HL-60/S4 treated with phorbol 12-myristate 13-acetate at 8.2 ng/mL for 4 days and 3 days (cell line): ENCODE data around the gene SSTR3.

Source experiments
- in situ Hi-C: fragments of 300-500 bp; cut with MboI; formaldehyde crosslinking; loops from 2 replicates; pipeline ENCODE4 v1.15.0; 2022; ENCODE audit warnings: low sequenced_read_pairs

The SSTR3 gene

DNA sequence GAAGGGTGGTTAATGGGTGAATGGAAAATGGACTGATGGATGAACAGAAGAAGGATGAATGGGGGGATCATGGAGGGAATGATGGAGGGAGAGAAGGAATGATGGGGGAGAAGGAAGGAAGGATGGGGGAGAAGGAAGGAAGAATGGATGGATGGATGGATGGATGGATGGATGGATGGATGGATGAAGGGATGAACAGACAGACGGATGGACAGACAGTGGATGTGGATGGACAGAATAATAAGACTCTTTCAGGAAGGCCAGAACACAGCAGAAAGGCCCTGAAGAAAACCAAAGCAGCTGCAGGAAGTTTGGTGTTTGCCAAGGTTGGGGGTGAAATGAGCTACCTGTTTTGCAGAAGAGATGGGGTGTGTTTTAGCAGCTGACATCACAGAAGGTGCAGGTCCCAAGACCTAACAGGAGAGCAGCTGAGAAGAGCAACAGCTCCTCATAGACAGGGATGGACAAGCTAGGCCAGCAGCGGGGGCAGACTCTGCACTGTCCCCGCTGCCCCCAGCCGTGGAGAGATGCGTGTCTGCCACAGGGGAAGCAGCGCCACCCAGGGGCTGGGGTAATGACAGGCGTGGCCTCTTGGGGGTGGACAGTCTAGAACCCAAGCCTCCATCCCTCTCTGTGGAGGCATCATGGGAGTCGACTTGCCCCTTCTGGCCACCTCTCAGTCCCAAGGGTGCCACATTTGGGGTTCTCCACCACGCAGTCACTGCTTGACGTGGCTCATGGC lies 42.2 kb downstream of the SSTR3 start:
- in situ Hi-C loops = no loop called here

DNA sequence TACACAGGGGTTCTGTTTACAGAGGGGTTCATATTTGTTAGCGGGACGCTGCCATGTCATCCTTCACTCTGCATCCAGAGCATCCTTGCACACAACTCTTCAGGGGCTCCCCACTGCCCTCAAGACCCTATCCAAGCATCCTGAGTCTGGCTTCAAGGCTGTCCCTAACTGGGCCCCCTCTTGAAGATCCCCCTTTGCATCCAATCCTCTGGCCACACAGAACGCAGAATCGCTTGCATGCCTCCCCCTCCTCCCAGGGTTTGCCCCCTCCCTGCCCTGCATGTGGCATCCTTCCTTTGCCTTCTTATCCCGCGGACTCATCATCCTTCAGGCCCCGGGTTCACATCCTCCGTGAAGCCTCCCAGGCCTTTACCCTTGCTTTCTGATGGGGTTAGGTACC lies 42.9 kb downstream of the SSTR3 start:
- in situ Hi-C loops = no loop called here

DNA sequence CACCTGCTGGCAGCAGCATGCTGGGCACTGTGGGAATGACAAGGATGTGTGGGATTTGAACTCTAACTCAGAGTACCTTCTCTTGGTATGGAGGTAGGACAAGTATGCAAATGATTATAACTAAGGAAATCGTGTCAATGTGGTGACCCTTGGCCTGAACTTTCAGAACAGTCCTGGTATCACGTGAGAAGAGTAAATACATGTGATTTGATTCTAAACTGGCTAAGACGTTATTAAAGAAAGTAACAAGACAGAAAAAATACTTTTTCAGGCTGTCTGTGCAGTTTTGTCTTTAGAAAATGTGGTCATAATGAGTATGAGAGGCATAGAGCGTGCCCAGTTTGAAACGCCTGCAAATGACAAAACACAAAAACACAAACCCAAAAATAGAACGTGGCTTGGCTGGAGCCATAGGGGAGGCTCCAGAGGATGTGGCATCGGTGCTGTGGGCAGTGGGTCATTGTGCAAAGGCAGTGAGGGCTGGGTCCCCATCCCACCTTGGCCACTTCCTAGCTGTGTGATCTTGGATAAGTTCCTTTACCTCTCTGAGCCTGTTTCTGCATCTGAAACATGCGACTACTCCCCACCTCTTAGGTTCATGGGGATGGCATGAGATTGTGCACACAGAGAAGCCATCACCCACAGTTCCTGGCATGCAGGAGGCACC lies 44.2 kb downstream of the SSTR3 start:
- in situ Hi-C loops = no loop called here

GRCh38 chr22:37167176-37167980 lies 44.9 kb downstream of the SSTR3 start:
- in situ Hi-C loops = no loop called here

GRCh38 chr22:37166675-37167066 lies 45.6 kb downstream of the SSTR3 start:
- in situ Hi-C loops = no loop called here

DNA sequence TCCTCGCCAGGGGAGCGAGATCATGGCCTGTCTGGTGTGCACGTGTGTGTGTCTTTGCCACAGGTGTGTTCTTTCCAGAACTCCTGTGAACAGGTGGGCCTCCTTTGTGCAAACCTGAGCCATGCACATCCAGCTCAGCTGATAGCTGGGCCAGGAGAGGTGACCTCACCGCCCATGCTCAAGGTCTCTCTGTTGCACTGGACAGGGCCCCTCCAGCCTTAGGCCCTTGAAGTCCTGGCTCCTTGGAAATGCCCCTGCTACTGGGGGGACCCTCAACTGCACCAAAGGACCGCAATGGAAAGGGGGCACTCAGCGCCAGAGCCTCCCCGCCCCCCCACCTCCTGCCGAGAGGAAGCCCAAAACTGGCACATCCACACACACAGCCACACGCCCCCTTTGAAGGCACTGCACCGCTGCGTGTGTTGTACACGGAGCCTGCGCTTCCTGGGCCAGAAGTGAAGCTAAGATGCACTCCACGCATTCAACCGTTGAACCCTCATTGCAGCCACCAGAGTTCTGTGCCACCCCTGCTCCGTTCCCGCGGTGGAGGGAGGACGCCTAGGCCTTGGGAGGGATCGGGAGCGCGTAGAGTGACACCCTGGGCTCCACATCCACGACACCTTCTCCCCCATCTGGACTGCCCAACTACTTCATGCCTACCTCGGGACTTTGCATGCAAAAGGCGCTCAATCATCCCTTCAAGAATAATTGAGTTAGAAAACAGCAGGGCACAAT lies 46.2 kb downstream of the SSTR3 start:
- in situ Hi-C loops = no loop called here

GRCh38 chr22:37165066-37165465 lies 47.2 kb downstream of the SSTR3 start:
- in situ Hi-C loops = no loop called here

- in situ Hi-C loops = no loop called here
Measured at GRCh38 chr22:37164505-37164887, 47.8 kb downstream of the SSTR3 start.

DNA sequence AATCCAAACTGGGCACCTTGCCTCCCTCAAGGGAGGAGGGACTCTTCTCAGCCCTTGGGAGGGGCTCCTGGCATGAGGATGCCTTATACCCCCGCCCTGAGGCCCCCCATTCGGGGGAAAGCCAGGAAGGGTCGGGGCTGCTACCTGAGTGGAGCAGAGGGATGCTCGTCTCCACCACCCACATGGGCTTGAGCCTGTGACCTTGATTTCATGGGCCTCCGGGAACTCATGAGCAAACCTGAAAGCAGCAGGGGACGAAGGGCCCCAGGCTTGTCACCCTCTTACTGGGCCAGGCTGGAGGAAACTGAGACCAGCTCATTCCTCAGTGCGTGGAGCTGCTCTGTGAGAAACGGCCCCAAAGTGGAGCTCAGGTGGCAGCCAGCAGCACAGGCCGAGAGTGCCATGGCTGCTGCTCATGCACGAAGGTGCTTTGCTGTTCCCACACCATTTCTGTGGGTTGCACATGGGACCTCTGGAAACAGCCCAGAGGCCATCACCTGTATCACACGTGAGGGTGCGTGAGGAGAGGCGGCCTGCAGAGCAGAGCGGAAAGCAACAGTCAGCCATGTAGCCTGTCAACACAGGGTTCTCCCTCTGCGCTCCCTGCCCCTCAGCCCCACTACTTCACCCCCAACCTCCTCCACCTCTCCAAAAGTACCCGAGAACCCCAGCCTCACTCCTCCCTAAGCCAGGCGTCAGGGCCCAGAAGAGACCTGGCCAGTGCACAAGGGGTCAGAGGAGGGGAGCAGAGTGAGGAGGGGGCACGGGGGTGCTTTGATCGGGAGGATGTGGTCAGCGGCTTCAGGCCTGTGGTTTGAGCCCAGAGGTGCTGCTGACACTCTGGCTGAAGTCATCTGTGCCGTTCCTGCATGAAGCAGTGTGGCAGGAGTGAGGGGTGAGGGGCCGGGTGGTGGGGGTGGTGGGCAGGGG lies 48.4 kb downstream of the SSTR3 start:
- in situ Hi-C loops = no loop called here

DNA sequence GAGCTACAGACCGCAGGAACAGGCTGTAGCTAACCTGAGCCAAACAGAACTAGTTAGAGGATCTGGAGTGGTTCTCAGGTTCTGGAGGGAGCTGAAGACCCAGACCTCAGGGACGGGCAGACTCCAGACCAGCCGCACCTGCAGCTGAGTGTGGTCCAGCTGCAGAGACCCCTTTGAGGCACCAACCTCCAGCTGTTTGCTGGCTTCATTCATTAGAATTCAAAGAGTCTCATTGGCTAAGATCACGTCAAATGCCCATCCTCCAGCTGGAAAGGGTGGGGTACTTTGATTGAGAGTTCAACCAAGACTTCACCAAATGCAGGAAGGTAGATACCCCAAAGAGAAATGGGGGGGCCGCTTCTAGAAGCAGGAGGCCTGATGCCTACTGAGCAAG lies 49.2 kb downstream of the SSTR3 start:
- in situ Hi-C loops = no loop called here

GRCh38 chr22:37162221-37163095 lies 49.8 kb downstream of the SSTR3 start:
- in situ Hi-C loops = no loop called here

- in situ Hi-C loops = no loop called here
Measured at GRCh38 chr22:37161443-37161842, 50.8 kb downstream of the SSTR3 start.

- in situ Hi-C loops = no loop called here
Measured at GRCh38 chr22:37160027-37160426, 52.2 kb downstream of the SSTR3 start.

DNA sequence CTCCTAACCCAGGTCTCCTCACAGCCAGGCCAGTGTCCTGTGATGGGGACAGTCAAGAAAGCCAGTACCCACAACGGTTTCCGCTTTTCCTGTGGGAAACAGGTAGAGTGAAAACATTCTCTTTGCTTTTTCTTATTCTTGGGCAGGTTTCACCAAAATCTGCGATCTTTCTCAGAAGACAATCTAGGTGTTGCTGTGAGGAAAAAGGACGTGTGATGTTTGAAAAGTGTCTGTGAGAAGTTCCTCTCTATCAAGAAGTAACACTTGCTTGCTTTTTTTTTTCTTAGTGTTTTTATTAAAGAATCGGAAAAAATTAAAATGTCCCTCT lies 53.4 kb downstream of the SSTR3 start:
- in situ Hi-C loops = no loop called here

DNA sequence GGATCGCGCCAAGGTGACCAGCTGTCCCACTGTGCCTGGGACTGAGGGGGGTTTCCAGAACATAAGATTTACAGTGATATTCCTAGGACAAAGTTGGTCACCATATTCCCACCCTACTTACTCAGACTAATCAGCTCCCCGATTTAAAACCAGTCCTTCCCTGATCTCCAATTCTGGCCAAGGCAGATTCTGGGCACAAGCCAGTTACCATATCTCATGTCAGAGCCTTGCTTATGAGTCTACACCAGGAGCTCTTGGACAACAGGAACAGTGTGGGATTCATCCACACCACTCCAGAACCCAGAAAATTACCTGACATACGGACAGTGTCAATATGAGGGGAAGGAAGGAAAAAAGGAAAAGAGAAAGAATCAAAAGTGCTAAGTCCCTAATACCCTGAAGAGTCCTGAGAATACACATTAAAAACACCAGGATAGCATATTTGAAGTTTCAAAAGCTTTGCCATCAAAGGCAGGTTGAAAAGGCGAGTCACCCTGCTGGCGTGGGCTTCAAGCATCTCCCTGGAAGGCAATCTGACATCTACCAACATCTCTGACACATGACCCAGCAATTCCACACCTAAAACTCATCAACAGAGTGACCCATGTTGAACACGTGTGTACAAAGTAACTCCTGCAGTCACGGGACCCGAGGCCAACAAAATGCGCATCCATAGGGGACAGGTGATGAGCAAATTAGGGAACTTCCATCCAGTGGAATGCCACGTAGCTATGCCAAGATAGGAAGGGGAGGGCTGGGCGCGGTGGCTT lies 54.6 kb downstream of the SSTR3 start:
- in situ Hi-C loops = no loop called here

- in situ Hi-C loops = no loop called here
Measured at GRCh38 chr22:37156686-37157435, 55.4 kb downstream of the SSTR3 start.

- in situ Hi-C loops = no loop called here
Measured at GRCh38 chr22:37155971-37156370, 56.3 kb downstream of the SSTR3 start.
